ENCODE results near the gene RIPK3.

Gene RIPK3

DNA sequence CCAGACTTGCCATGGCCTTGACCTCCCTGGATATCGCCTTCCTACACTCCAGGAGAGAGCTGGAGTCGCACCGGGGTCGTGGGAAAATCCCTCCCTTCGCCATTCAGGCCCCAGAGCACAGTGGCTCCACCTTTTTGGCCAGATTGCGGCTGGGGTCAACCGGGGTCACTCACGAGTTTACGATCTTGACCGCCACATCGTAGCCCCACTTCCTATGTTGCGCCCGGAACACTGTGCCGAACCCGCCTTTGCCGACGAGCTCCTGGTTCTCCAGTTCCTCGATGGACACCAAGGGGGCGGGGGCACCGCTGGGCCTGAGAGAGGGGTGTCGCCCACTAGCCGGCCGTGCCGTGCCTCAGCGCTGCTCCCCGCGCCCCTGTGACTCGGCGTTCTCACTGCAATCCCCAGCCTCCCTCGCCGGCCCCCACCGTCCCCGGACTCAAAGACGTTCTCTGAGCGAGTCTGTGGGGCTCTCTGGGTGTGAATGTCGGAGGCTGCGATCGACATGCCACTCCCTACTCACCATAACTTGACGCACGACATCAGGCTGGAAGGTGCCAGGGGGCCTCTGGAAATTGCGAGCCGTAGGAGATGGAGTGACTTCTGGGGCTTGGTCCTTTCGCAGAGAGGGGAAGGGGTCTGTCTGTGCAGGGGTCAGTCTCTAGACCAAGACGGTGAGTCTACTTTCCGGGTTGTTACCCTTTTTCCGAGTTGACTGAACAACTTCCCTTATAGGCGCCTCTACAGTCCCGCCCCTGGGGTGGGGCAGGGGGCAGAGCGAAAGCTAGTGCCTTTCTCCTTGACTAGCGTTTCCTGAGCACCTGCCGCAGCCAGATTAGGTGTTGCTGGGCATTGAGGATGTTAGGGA is at the start of gene RIPK3:
Gene RIPK3 (minus strand): TSS at position 708 of the 868 bp plus-strand sequence. CDS start 165 bp downstream, at position 543.
- TF ChIP-seq CTCF (IDR thresholded peaks at IDR 0.05) = no peak

DNA sequence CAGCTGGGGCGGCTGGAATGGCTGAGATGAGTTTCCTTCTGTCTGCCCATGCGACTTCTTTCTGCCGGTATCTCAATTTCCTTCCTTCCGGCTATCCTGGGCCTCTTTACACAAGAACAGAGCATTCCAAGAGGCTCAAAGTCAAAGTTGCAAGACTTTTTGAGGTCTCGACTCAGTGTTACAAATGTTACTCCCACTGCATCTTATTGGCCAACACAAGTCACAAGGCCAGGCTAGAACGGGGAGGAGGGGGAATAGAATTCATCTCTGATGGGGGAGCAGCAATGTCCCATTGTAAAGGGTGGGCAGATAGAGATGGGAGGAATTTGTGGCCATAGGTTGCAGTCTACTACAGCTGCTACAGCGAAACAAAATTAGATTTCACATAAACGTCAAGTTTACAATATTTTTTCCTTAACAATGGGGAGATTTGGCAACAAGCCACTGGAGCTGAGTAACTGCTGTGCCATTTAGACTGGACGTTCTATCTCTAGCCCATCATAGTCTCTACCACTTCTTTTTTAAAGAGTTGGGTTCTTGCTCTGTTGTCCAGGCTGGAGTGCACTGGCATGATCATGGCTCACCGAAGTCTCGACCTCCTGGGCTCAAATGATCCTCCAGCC is 49.5 kb upstream of the RIPK3 start:
- TF ChIP-seq CTCF (IDR thresholded peaks at IDR 0.05) = no peak

DNA sequence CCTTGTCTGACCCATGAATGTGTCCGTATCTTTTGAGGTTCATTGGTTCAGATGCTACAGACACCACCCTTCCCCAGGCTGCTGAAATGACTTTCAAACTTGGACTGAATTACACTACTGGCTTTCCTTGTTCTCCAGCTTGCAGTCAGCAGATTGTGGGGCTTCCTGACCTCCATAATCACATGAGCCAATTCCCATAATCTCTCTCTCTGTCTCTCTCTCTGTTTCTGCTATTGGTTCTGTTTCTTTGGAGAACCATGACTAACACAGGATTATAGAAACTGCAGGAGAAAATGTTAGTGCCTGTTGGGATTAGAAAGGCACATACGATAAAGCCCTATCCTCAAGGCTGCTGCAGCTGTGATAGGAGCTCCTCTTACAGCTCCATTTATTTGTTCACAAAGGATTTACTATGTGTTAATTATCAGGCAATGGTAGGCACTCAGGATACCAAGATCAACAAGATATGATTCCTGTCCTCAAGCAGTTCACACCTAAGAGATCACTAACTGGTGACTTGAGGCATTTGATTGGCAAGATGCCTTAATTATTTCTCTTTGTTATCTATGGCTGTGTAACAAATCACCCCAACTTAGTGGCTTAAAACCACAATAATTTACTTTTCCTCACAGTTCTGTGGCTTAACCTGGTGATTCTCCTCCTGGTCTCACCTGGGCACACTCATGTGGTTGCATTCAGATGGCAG is 48.8 kb upstream of the RIPK3 start:
- TF ChIP-seq CTCF (IDR thresholded peaks at IDR 0.05) = no peak

GRCh38 chr14:24387009-24387345 is 47.2 kb upstream of the RIPK3 start:
- TF ChIP-seq CTCF (IDR thresholded peaks at IDR 0.05) = no peak

- no peak for TF ChIP-seq CTCF (IDR thresholded peaks at IDR 0.05)
These were observed 45.7 kb upstream of the RIPK3 start for GRCh38 chr14:24385524-24385923.

- TF ChIP-seq CTCF (IDR thresholded peaks at IDR 0.05) = no peak
These were observed 44.4 kb upstream of the RIPK3 start for GRCh38 chr14:24384169-24384568.

- no peak for TF ChIP-seq CTCF (IDR thresholded peaks at IDR 0.05)
These were observed 42.2 kb upstream of the RIPK3 start for GRCh38 chr14:24382064-24382371.
